ENCODE measurements around the gene TBL3.

DNA sequence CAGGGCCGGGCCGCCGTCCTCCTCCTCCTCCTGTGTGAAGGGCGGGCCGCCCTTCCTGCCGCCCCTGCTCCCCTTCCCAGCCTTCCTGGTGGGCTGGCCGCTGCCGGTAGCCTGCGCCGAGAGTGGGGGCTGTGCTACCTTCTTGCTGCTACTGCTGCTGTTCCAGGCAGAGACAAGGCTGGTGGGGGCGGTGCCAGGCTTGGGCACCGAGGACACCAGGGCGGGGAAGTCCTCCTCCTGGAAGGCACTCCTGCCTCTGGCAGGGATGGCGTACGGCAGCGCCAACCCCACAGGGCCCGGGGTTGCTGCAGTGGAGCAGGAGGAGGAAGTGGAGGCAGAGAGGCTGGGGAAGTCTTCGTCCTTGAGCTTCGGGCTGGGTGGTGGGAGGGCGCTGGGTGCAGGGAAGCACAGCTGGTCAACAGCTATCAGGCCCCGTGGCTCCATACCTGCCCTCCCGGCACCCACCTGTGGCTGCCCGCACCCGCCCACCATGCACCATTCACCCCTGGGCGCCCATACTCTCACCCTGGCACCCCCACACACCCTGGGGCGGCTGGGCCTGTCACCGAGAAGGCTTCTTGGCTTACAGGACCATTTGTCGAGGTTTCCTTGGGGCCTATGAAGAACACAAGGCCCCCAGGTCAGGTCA, 28.1 kb downstream of the TBL3 start:
- TF ChIP-seq EZH2 (IDR thresholded peaks at IDR 0.05), result no peak
- TF ChIP-seq, protein P1, sequence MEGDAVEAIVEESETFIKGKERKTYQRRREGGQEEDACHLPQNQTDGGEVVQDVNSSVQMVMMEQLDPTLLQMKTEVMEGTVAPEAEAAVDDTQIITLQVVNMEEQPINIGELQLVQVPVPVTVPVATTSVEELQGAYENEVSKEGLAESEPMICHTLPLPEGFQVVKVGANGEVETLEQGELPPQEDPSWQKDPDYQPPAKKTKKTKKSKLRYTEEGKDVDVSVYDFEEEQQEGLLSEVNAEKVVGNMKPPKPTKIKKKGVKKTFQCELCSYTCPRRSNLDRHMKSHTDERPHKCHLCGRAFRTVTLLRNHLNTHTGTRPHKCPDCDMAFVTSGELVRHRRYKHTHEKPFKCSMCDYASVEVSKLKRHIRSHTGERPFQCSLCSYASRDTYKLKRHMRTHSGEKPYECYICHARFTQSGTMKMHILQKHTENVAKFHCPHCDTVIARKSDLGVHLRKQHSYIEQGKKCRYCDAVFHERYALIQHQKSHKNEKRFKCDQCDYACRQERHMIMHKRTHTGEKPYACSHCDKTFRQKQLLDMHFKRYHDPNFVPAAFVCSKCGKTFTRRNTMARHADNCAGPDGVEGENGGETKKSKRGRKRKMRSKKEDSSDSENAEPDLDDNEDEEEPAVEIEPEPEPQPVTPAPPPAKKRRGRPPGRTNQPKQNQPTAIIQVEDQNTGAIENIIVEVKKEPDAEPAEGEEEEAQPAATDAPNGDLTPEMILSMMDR (IDR thresholded peaks at IDR 0.05), result no peak
